ENCODE data around the gene IMPACT.

DNA sequence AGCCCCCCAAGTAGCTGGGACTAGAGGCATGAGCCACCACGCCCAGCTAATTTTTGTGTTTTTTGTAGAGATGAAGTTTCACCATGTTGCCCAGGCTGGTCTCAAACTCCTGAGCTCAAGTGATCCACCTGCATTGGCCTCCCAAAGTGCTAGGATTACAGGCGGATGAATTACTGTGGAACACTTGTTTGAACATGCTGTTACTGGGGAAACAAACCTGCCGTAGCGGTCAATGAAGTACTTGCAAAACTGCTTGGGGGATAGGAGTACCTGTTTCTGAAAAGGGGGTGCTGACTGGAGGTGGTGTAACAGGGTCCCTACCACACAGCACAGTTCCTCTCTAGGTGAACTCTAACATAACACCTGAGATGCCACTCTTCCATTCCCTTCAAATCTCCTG, 5.9 kb upstream of the IMPACT start:
- TF ChIP-seq, protein P1, sequence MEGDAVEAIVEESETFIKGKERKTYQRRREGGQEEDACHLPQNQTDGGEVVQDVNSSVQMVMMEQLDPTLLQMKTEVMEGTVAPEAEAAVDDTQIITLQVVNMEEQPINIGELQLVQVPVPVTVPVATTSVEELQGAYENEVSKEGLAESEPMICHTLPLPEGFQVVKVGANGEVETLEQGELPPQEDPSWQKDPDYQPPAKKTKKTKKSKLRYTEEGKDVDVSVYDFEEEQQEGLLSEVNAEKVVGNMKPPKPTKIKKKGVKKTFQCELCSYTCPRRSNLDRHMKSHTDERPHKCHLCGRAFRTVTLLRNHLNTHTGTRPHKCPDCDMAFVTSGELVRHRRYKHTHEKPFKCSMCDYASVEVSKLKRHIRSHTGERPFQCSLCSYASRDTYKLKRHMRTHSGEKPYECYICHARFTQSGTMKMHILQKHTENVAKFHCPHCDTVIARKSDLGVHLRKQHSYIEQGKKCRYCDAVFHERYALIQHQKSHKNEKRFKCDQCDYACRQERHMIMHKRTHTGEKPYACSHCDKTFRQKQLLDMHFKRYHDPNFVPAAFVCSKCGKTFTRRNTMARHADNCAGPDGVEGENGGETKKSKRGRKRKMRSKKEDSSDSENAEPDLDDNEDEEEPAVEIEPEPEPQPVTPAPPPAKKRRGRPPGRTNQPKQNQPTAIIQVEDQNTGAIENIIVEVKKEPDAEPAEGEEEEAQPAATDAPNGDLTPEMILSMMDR (IDR thresholded peaks at IDR 0.05; ENCODE audit: low read length), result no peak
- TF ChIP-seq EZH2 (optimal IDR thresholded peaks at IDR 0.05; ENCODE audit: low read depth, low read length) (no peak), EZH2phosphoT487 (IDR thresholded peaks at IDR 0.05; ENCODE audit: low read length) (no peak)
